Measurements from ENCODE around the gene DGCR6L.
"Not testable (repeated sequence)": the region's sequence is repeated elsewhere in the genome, so short reads cannot be mapped to it uniquely, and the experiment has no call there.

Gene DGCR6L

DNA sequence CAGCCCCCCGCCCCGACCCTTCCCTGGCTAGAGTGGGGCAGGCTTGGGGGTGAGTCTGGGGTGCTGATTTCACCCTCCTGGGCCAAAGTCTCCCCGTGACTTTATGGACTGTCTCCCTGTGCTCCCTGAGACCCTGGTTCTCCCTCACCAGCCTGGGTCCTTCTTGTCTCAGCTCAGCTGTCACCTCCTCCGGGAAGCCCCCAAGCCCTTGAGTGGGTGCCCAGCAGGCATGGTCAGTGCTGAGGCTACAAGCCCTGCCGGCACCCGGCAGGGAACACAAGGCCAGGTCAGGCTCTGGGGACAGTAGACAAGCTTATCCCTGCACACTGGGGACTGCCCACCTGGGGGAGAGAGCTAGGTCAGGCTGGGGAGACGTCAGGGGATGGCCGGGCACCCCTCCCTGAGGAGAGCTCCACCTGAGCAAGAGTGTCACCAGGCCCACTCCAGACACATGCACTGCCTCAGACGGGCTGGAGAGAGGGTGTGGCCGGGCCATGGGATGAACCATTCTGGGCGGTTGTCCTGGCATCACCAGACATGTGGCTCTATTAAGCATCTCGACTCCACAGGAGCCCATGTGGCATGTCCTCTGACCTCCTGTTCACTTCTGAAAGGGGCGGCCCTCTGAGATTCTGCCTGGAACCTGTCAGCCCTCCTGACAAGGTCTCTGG is 29.1 kb downstream of the DGCR6L start:
- peaks cover 7% of the 10 kb centered on the region for H3K27me3 Mint-ChIP-seq
- no peaks in the 10 kb centered on the region for H3K9me3 Mint-ChIP-seq
- no peaks in the 10 kb centered on the region for H3K4me1 Mint-ChIP-seq
- H3K4me3 Mint-ChIP-seq, result no peak overlapping the region
- no peak for ATAC-seq (replicated peaks; ENCODE audit: extremely low read depth, poor library complexity, severe bottlenecking)
- H3K36me3 Mint-ChIP-seq (ENCODE audit: insufficient read depth), result peaks cover 3% of the 10 kb centered on the region
- no peak overlapping the region for H3K27ac Mint-ChIP-seq (ENCODE audit: low read depth)
- no peak for DNase-seq (ENCODE audit: low spot score in 2 of 2)

DNA sequence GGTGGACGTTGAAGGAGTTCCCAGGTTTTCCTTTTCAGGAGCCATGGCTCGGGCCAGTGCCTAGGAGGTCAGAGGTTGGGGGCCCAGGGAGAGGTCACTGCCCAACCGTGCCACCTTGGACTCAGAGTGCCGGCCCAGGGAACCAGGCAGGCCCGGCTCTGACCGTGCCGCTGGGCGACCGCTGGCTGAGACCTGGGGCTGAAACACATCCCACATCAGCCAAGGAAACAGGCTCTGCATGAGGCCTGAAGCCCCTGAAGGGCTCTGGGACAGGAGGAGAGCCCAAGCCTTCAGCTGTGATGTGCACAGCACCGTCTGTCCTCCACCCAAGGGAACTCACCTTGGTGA is 29.8 kb downstream of the DGCR6L start:
- no peak overlapping the region for H3K27ac Mint-ChIP-seq (ENCODE audit: low read depth)
- H3K27me3 Mint-ChIP-seq, result peaks cover 7% of the 10 kb centered on the region
- DNase-seq (ENCODE audit: low spot score in 2 of 2) (no peak), ATAC-seq (replicated peaks; ENCODE audit: extremely low read depth, poor library complexity, severe bottlenecking) (no peak)
- H3K4me3 Mint-ChIP-seq, result no peak overlapping the region
- no peaks in the 10 kb centered on the region for H3K4me1 Mint-ChIP-seq
- H3K36me3 Mint-ChIP-seq (ENCODE audit: insufficient read depth), result peaks cover 3% of the 10 kb centered on the region
- H3K9me3 Mint-ChIP-seq, result no peaks in the 10 kb centered on the region

DNA sequence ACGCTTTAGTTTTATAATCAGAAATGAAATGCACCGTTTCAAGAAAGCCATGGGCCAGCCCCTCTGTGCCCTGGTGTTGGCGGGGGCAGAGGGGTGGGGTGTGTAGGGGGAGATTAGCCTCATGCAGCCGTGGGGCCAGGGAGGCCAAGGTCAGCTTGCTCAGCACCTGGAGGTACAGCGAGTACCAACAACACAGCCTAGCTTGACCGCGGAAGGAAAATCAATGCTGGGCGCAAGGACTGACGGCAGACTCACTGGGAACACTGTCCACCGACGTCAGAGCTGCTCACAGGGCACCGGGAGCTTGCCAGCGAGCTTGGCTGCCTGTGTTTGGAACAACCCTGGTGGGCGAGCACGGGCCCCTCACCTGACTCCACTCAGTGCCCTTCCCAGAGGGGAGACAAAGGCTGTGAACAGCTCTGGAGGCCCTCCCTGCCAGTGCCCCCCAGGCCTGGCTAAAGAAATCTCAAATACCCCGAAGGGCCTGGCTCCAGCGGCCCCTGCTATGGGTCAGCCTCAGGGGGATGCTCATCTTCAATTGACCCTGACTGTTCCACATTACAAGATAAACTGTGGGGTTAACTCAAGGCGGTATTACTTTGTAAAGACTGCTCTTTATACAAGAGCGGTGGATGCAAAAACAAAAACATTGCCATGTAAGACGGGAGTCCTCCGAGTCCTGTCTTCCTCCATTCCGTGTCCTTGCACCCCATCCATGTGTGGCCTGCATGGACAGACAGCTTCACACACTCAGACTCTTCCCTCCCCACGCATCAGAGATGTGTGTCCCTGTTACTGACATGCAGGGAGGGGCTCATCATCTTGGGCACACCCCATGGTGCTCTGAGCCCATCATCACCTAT is 30.4 kb downstream of the DGCR6L start:
- not testable (repeated sequence) for H3K27me3 Mint-ChIP-seq; DNase-seq (ENCODE audit: low spot score in 2 of 2); H3K27ac Mint-ChIP-seq (ENCODE audit: low read depth); H3K36me3 Mint-ChIP-seq (ENCODE audit: insufficient read depth); H3K4me1 Mint-ChIP-seq; H3K4me3 Mint-ChIP-seq; H3K9me3 Mint-ChIP-seq; ATAC-seq (replicated peaks; ENCODE audit: extremely low read depth, poor library complexity, severe bottlenecking)

GRCh38 chr22:20286784-20287423 is 33.0 kb downstream of the DGCR6L start:
- H3K9me3 Mint-ChIP-seq, result not testable (repeated sequence)

DNA sequence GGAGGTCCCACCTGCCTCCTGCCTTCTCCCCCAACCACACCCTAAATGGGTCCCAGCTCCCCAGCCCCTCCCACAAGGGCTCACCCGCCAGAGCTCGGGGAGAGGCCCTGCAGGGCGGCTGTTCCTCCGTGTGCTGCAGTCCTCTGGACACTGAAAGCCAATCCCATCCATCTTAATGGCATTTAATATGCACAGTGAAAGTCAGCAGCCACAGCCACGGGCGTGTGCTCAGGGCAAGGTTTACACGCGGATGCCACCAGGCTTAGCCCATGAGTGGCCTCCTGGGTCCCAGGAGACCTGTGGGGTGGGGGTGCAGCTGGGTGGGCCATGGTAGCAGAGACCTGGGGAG is 33.6 kb downstream of the DGCR6L start:
- not testable (repeated sequence) for H3K27me3 Mint-ChIP-seq; H3K9me3 Mint-ChIP-seq; H3K36me3 Mint-ChIP-seq (ENCODE audit: insufficient read depth); H3K4me1 Mint-ChIP-seq; DNase-seq (ENCODE audit: low spot score in 2 of 2); ATAC-seq (replicated peaks; ENCODE audit: extremely low read depth, poor library complexity, severe bottlenecking); H3K27ac Mint-ChIP-seq (ENCODE audit: low read depth); H3K4me3 Mint-ChIP-seq

More at GRCh38 chr22:20286784-20287423, 33.0 kb downstream of the DGCR6L start:
- H3K4me1 Mint-ChIP-seq; H3K27me3 Mint-ChIP-seq; DNase-seq (ENCODE audit: low spot score in 2 of 2); H3K36me3 Mint-ChIP-seq (ENCODE audit: insufficient read depth); H3K27ac Mint-ChIP-seq (ENCODE audit: low read depth); ATAC-seq (replicated peaks; ENCODE audit: extremely low read depth, poor library complexity, severe bottlenecking); H3K4me3 Mint-ChIP-seq: not testable (repeated sequence)

- not testable (repeated sequence) for H3K27me3 Mint-ChIP-seq, H3K9me3 Mint-ChIP-seq
Measured at GRCh38 chr22:20285473-20286311, 34.2 kb downstream of the DGCR6L start.

DNA sequence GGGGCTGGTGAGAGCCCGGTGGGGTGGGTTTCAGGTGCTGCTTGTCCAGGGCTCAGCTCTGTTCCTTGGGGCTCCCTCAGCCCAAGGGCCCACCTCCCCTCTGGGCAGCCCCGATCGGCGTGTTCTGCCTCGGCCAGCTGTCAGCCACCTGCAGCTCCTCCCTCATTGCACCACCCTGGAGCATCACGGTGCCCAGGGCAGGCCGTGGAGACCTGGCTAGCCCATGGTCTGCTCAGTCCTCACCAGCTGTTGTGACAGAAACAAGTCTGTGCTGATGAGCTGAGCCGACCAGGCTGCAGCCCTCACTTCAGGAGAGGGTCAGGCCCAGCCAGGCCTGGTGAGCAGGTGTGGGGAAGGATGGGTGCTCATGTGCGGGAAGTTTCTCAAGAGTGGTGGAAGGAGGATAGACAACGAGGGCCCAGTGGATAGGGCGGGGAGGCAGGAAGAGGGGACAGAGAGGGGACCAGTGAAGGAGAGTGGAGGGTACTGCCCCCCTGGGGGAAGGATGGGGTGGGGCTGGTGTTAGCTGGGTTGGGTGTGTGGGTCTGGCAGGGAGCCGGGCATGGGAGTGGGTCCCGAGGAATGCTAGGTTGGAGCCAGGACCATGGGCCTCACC is 35.3 kb downstream of the DGCR6L start:
- Mint-ChIP-seq H3K9me3 (no peaks in the 10 kb centered on the region), H3K36me3 (ENCODE audit: insufficient read depth) (peaks cover 3% of the 10 kb centered on the region), H3K27ac (ENCODE audit: low read depth) (no peak overlapping the region), H3K27me3 (peaks cover 7% of the 10 kb centered on the region), H3K4me3 (no peak overlapping the region), H3K4me1 (no peaks in the 10 kb centered on the region)
- no peak for ATAC-seq (replicated peaks; ENCODE audit: extremely low read depth, poor library complexity, severe bottlenecking)
- no peak for DNase-seq (ENCODE audit: low spot score in 2 of 2)

More at GRCh38 chr22:20285473-20286311, 34.2 kb downstream of the DGCR6L start:
- H3K36me3 Mint-ChIP-seq (ENCODE audit: insufficient read depth); H3K27ac Mint-ChIP-seq (ENCODE audit: low read depth); H3K4me3 Mint-ChIP-seq; H3K4me1 Mint-ChIP-seq: not testable (repeated sequence)
- DNase-seq (ENCODE audit: low spot score in 2 of 2) (peak; percentile 66 to 83), ATAC-seq (replicated peaks; ENCODE audit: extremely low read depth, poor library complexity, severe bottlenecking) (peak; percentile 71)

DNA sequence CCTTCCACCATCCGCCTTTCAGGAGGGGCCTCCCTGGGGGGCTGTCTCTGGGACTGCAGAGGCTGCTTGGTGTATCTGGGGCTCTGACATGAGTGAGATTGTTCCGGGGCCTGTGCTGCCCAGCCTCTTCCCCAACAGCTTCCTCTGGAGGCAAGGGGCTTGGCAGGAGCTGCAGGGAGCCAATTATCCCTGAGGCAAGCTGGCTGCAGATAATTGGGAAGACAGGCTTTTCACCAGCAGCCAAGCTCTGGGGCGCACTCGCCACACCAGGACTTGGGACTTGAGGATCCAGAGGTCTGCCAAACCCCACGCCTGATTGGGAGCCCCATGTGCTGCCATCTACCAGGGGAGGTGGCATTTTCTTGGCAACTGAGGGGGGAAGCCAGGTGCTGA is 36.2 kb downstream of the DGCR6L start:
- ATAC-seq (replicated peaks; ENCODE audit: extremely low read depth, poor library complexity, severe bottlenecking) (no peak), DNase-seq (ENCODE audit: low spot score in 2 of 2) (no peak)
- Mint-ChIP-seq H3K9me3 (no peaks in the 10 kb centered on the region), H3K4me1 (no peaks in the 10 kb centered on the region), H3K27me3 (peaks cover 7% of the 10 kb centered on the region), H3K4me3 (no peak overlapping the region), H3K36me3 (ENCODE audit: insufficient read depth) (peaks cover 3% of the 10 kb centered on the region), H3K27ac (ENCODE audit: low read depth) (no peak overlapping the region)

DNA sequence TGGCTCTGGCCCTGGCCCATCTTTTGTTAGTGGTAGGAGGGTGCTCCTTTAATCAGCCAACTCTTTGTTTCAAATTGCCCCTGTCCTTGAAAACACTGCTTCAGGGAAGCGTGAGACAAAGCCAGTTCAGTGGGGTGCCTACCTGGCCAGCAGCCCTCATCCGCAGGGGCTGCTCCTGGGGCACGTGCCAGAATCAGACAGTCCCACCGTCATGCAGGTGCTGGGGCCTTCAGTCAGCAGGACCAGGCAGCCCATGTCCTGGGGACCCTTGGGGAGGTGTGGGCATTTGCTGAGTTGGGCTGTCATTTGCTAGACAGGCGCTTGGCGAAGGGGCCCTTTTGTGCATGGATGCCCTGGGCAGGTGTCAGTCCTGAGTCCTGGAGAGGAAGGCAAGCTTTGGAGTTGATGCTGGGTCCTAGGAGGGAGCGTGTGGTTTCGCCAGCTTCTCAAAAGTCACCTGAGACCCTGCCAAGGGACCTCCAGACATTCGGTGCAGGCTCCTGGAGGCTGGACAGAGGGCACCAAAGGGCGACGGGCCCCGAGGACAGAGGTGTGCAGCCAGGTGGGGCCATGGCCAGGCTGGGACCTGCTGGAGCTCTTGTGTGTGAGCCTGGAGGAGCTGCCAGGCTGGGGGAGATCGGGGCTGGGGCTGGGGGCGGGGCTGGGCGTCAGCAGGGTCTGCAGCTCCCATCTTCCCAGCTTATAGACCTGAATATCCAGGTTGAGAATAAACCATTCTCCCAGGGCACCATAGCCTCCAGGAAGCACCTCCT is 36.8 kb downstream of the DGCR6L start:
- no peak overlapping the region for H3K4me3 Mint-ChIP-seq
- no peak overlapping the region for H3K27ac Mint-ChIP-seq (ENCODE audit: low read depth)
- DNase-seq (ENCODE audit: low spot score in 2 of 2), result no peak
- no peak for ATAC-seq (replicated peaks; ENCODE audit: extremely low read depth, poor library complexity, severe bottlenecking)
- peaks cover 2% of the 10 kb centered on the region for H3K36me3 Mint-ChIP-seq (ENCODE audit: insufficient read depth)
- peaks cover 7% of the 10 kb centered on the region for H3K27me3 Mint-ChIP-seq
- no peaks in the 10 kb centered on the region for H3K9me3 Mint-ChIP-seq
- H3K4me1 Mint-ChIP-seq, result no peaks in the 10 kb centered on the region

- Mint-ChIP-seq H3K4me1 (peaks cover under 1% of the 10 kb centered on the region), H3K27ac (ENCODE audit: low read depth) (no peak overlapping the region), H3K4me3 (no peak overlapping the region), H3K9me3 (no peaks in the 10 kb centered on the region), H3K27me3 (peaks cover 4% of the 10 kb centered on the region), H3K36me3 (ENCODE audit: insufficient read depth) (peaks cover 2% of the 10 kb centered on the region)
- DNase-seq (ENCODE audit: low spot score in 2 of 2) (no peak), ATAC-seq (replicated peaks; ENCODE audit: extremely low read depth, poor library complexity, severe bottlenecking) (no peak)
Measured at GRCh38 chr22:20281891-20282290, 38.0 kb downstream of the DGCR6L start.

DNA sequence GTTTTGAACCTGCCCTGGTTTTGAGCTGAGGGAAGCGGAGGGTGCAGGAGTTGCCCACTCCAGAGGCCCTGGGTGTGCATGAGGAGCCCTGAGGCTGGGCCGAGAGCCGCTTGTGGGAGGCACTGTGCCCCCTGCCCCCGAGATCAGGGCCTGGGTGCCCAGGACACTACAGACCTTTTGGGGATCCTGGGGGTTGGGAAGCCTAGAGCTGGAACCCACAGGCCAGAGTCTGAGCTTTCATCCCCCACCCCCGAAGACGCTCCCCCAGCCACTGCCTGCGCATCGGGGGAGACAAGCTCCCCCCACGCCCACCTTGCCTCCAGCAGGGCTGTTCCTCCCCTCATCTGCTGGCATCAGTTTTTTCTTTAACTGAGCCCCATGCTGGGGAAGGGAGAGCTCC is 38.4 kb downstream of the DGCR6L start:
- H3K4me1 Mint-ChIP-seq; DNase-seq (ENCODE audit: low spot score in 2 of 2); H3K4me3 Mint-ChIP-seq; ATAC-seq (replicated peaks; ENCODE audit: extremely low read depth, poor library complexity, severe bottlenecking); H3K27me3 Mint-ChIP-seq; H3K27ac Mint-ChIP-seq (ENCODE audit: low read depth); H3K36me3 Mint-ChIP-seq (ENCODE audit: insufficient read depth); H3K9me3 Mint-ChIP-seq: not testable (repeated sequence)
